Tibial nerve (tissue), 4 donors: ENCODE measurements around the gene RASAL2. TPM values are rescaled to one million over a fixed set of nuclear protein-coding genes. Genes with fewer than 3 reads are reported as not detected.

Source experiments
- DNase-seq, 2 donors: peaks; one replicate each; pipeline ENCODE4 v3.0.0-alpha.2; 2019; ENCODE audit warnings: low spot score in 2 of 2
- H3K27ac ChIP-seq, 4 donors: fragments of 200-600 bp; sonication (generic) in 3 of 4; one replicate each; pipeline ENCODE4 v1.5.1; 2017 to 2019; ENCODE audit warnings: mild to moderate bottlenecking in 1 of 4
- H3K27me3 ChIP-seq, 2 donors: fragments of 200-600 bp; sonication (generic) in 1 of 2; one replicate each; pipeline versions ENCODE4 v1.5.1 to v1.6.0; 2017 to 2019
- H3K36me3 ChIP-seq, 3 donors: fragments of 200-600 bp; sonication (generic); one replicate each; pipeline ENCODE4 v1.5.1; 2018 to 2019
- H3K4me1 ChIP-seq, 4 donors: fragments of 200-600 bp; sonication (generic) in 3 of 4; one replicate each; pipeline ENCODE4 v1.5.1; 2017 to 2019
- H3K4me3 ChIP-seq, 4 donors: fragments of 200-600 bp; sonication (generic) in 3 of 4; one replicate each; pipeline ENCODE4 v1.5.1; 2017 to 2019; ENCODE audit warnings: mild to moderate bottlenecking in 1 of 4, moderate library complexity in 1 of 4
- H3K9me3 ChIP-seq, 4 donors: fragments of 200-600 bp; sonication (generic) in 3 of 4; one replicate each; pipeline ENCODE4 v1.5.1; 2017 to 2019
- EP300 ChIP-seq, 2 donors: sonication (generic); formaldehyde crosslinking; IDR thresholded peaks; one replicate each; pipeline ENCODE4 v1.6.1; 2017; ENCODE audit warnings: antibody characterized with exemption in 2 of 2, mild to moderate bottlenecking in 1 of 2
- POLR2A ChIP-seq, 2 donors: fragments of 450-650 bp; IDR thresholded peaks; one replicate each; pipeline ENCODE4 v1.6.1; 2017; ENCODE audit warnings: antibody characterized with exemption in 2 of 2, mild to moderate bottlenecking in 2 of 2, moderate library complexity in 2 of 2
- WGBS, 2 donors: methylation state at CpG; one replicate each; pipeline ENCODE4 v1.1.5; 2018; 5-methylcytosine and 5-hydroxymethylcytosine counted together
- total RNA-seq, 4 donors: library from RNA; depleted of rRNA; stranded (reverse); fragments of >200 nt; gene quantifications; one replicate each; pipeline ENCODE4 v1.1.0, GENCODE V29; 2016
- TF ChIP-seq, protein P1 (sequence below), 5 experiments: fragments of 200-600 bp in 3 of 5; fragments of 450-650 bp in 2 of 5; sonication (generic) in 3 of 5; IDR thresholded peaks; one replicate each; pipeline ENCODE4 v1.5.1; 2016 to 2019; ENCODE audit warnings: antibody characterized with exemption in 5 of 5, mild to moderate bottlenecking in 3 of 5, moderate library complexity in 2 of 5

The RASAL2 gene
- total RNA-seq, 4 donors from 2014 or later, result 40.5 to 44.8 (median 43.0) TPM

GRCh38 chr1:178451529-178451928, 357.6 kb downstream of the RASAL2 start:
- no peak for DNase-seq
- no peak for TF ChIP-seq EP300 (IDR thresholded peaks at IDR 0.05)

GRCh38 chr1:178452013-178452412, 358.1 kb downstream of the RASAL2 start:
- TF ChIP-seq, protein P1, sequence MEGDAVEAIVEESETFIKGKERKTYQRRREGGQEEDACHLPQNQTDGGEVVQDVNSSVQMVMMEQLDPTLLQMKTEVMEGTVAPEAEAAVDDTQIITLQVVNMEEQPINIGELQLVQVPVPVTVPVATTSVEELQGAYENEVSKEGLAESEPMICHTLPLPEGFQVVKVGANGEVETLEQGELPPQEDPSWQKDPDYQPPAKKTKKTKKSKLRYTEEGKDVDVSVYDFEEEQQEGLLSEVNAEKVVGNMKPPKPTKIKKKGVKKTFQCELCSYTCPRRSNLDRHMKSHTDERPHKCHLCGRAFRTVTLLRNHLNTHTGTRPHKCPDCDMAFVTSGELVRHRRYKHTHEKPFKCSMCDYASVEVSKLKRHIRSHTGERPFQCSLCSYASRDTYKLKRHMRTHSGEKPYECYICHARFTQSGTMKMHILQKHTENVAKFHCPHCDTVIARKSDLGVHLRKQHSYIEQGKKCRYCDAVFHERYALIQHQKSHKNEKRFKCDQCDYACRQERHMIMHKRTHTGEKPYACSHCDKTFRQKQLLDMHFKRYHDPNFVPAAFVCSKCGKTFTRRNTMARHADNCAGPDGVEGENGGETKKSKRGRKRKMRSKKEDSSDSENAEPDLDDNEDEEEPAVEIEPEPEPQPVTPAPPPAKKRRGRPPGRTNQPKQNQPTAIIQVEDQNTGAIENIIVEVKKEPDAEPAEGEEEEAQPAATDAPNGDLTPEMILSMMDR (IDR thresholded peaks at IDR 0.05), result no peak
- H3K4me1 ChIP-seq, result no peaks in the 10 kb centered on the region
- H3K36me3 ChIP-seq, result peaks cover 0 to 22% (median 0%) of the 10 kb centered on the region in 3 donors
- no peaks in the 10 kb centered on the region for H3K9me3 ChIP-seq
- H3K27me3 ChIP-seq, result no peaks in the 10 kb centered on the region
- no peak for DNase-seq
- H3K27ac ChIP-seq, result no peak overlapping the region
- 96 to 97% methylated on average over 3 of the region's 3 CpGs for WGBS, 2 donors
- no peak overlapping the region for H3K4me3 ChIP-seq

More at GRCh38 chr1:178451529-178451928, 357.6 kb downstream of the RASAL2 start:
- no peak overlapping the region for H3K4me3 ChIP-seq
- no peaks in the 10 kb centered on the region for H3K9me3 ChIP-seq
- no peaks in the 10 kb centered on the region for H3K27me3 ChIP-seq
- 55 to 64% methylated on average over 3 of the region's 3 CpGs for WGBS, 2 donors
- H3K4me1 ChIP-seq, result no peaks in the 10 kb centered on the region
- peaks cover 0 to 18% (median 0%) of the 10 kb centered on the region in 3 donors for H3K36me3 ChIP-seq
- H3K27ac ChIP-seq, result no peak overlapping the region

DNA sequence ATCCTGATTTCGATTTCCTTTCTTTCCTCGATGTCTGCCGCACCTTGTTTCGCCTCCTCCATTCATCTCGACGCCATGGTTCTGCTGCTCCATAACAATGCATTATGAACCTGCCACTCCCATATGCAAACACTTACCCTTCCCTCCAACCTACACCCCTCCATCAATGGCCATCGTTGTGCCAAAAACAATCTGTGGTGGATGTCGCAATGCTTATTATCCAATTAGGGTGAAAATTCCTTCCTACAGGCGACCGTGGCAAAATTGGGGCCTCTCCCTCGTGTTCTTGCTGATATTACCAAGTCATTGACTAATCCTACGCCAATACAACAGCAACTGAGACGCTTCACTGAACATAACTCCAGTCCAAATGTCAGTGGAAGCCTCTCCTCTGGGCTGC, 362.6 kb downstream of the RASAL2 start:
- H3K27ac ChIP-seq, result no peak overlapping the region
- H3K4me1 ChIP-seq, result no peaks in the 10 kb centered on the region
- peaks cover 0 to 38% (median 0%) of the 10 kb centered on the region in 3 donors for H3K36me3 ChIP-seq
- no peaks in the 10 kb centered on the region for H3K27me3 ChIP-seq
- no peak for DNase-seq
- WGBS, 2 donors, result 96 to 97% methylated on average over 13 of the region's 13 CpGs
- H3K9me3 ChIP-seq, result no peaks in the 10 kb centered on the region
- TF ChIP-seq EP300 (IDR thresholded peaks at IDR 0.05) (no peak), POLR2A (IDR thresholded peaks at IDR 0.05) (no peak)
- TF ChIP-seq, protein P1 (IDR thresholded peaks at IDR 0.05), result no peak
- H3K4me3 ChIP-seq, result no peak overlapping the region

GRCh38 chr1:178457651-178458050, 363.7 kb downstream of the RASAL2 start:
- H3K9me3 ChIP-seq, result no peaks in the 10 kb centered on the region
- no peak overlapping the region for H3K27ac ChIP-seq
- TF ChIP-seq, protein P1 (IDR thresholded peaks at IDR 0.05), result no peak
- TF ChIP-seq POLR2A (IDR thresholded peaks at IDR 0.05) (no peak), EP300 (IDR thresholded peaks at IDR 0.05) (no peak)
- no peak for DNase-seq
- no peaks in the 10 kb centered on the region for H3K27me3 ChIP-seq
- H3K4me3 ChIP-seq, result no peak overlapping the region
- peaks cover 0 to 28% (median 0%) of the 10 kb centered on the region in 3 donors for H3K36me3 ChIP-seq
- WGBS, 2 donors, result 96 to 99% methylated on average over 5 of the region's 5 CpGs
- H3K4me1 ChIP-seq, result no peaks in the 10 kb centered on the region

DNA sequence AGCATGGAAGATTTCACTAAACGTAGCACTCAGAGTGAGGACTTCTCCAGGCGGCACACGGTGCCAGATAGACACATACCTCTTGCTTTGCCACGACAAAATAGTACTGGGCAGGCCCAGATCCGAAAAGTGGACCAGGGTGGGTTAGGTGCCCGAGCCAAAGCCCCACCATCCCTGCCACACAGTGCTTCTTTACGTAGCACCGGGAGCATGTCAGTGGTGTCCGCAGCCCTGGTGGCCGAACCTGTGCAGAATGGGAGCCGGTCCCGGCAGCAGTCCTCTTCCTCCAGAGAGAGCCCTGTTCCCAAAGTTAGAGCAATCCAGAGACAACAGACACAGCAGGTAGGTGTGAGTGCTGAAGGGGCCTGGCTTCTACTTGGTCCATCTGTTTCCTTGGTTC, 364.3 kb downstream of the RASAL2 start:
- no peaks in the 10 kb centered on the region for H3K4me1 ChIP-seq
- no peak for DNase-seq
- H3K4me3 ChIP-seq, result no peak overlapping the region
- H3K36me3 ChIP-seq, result peaks cover 0 to 27% (median 0%) of the 10 kb centered on the region in 3 donors
- TF ChIP-seq, protein P1 (IDR thresholded peaks at IDR 0.05), result no peak
- no peak for TF ChIP-seq POLR2A (IDR thresholded peaks at IDR 0.05)
- TF ChIP-seq EP300 (IDR thresholded peaks at IDR 0.05), result no peak
- 93 to 96% methylated on average over 12 of the region's 12 CpGs for WGBS, 2 donors
- no peaks in the 10 kb centered on the region for H3K27me3 ChIP-seq
- H3K9me3 ChIP-seq, result no peaks in the 10 kb centered on the region
- H3K27ac ChIP-seq, result no peak overlapping the region

GRCh38 chr1:178461104-178461503, 367.2 kb downstream of the RASAL2 start:
- peaks cover 0 to 10% (median 2%) of the 10 kb centered on the region in 4 donors for H3K4me1 ChIP-seq
- peaks cover 0 to 31% (median 0%) of the 10 kb centered on the region in 3 donors for H3K36me3 ChIP-seq
- H3K9me3 ChIP-seq, result no peaks in the 10 kb centered on the region
- no peak overlapping the region for H3K4me3 ChIP-seq
- 42 to 45% methylated on average over 2 of the region's 2 CpGs for WGBS, 2 donors
- H3K27ac ChIP-seq, result peak overlapping the region in 2 of 4 donors; percentile 2 to 73
- no peak for DNase-seq
- TF ChIP-seq, protein P1 (IDR thresholded peaks at IDR 0.05), result no peak
- TF ChIP-seq EP300 (IDR thresholded peaks at IDR 0.05) (no peak), POLR2A (IDR thresholded peaks at IDR 0.05) (no peak)
- H3K27me3 ChIP-seq, result no peaks in the 10 kb centered on the region
